OCI-LY1 (cell line): ENCODE measurements around the gene RIOK3.

Experiments used
- CTCF ChIP-seq: fragments of 200-600 bp; sonication (generic), shearing (Covaris generic); IDR thresholded peaks from 2 replicates; pipeline ENCODE4 v1.5.1; 2017; ENCODE audit warnings: mild to moderate bottlenecking, antibody characterized with exemption, low read length, moderate library complexity, mixed read lengths
- EZH2 ChIP-seq: fragments of 200-600 bp; sonication (generic), shearing (Covaris generic); IDR thresholded peaks from 2 replicates; pipeline ENCODE4 v1.8.0; 2017; ENCODE audit warnings: borderline replicate concordance, mixed run types, mild to moderate bottlenecking, antibody characterized with exemption, low read length, moderate library complexity, mixed read lengths

DNA sequence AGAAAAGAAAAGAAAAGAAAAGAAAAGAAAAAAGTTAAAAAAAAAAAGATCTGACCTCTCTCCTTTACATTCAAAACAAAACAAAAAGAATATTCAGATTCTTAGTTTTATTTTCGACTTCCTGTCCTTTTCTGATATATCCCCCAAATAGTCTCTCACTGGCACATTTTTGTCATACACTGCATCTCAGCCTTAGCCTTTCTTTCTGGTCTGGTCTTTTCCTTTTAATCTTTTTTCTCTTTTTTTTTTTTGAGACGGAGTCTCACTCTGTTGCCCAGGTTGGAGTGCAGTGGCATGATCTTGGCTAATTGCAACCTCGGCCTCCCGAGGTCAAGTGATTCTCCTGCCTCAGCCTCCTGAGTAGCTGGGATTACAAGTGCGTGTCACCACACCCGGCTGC is 1.6 kb upstream of the RIOK3 start:
- no peak for TF ChIP-seq CTCF
- TF ChIP-seq EZH2: no peak
